ENCODE data around the gene TIRAP.
"Not testable (repeated sequence)": the region's sequence is repeated elsewhere in the genome, so short reads cannot be mapped to it uniquely, and the experiment has no call there.

The TIRAP gene

GRCh38 chr11:126304457-126305075 lies 21.7 kb downstream of the TIRAP start:
- H3K27me3 Mint-ChIP-seq (ENCODE audit: low read depth), result peaks cover 3% of the 10 kb centered on the region
- peak overlapping the region; percentile 83 to 91 (median 91) for H3K4me3 Mint-ChIP-seq
- H3K4me1 Mint-ChIP-seq, result peaks cover 32% of the 10 kb centered on the region
- H3K27ac Mint-ChIP-seq, result peak overlapping the region; percentile 86 to 88 (median 87)
- H3K36me3 Mint-ChIP-seq (ENCODE audit: low read depth), result peaks cover 24% of the 10 kb centered on the region
- H3K9me3 Mint-ChIP-seq, result no peaks in the 10 kb centered on the region
- TF ChIP-seq, protein P1, sequence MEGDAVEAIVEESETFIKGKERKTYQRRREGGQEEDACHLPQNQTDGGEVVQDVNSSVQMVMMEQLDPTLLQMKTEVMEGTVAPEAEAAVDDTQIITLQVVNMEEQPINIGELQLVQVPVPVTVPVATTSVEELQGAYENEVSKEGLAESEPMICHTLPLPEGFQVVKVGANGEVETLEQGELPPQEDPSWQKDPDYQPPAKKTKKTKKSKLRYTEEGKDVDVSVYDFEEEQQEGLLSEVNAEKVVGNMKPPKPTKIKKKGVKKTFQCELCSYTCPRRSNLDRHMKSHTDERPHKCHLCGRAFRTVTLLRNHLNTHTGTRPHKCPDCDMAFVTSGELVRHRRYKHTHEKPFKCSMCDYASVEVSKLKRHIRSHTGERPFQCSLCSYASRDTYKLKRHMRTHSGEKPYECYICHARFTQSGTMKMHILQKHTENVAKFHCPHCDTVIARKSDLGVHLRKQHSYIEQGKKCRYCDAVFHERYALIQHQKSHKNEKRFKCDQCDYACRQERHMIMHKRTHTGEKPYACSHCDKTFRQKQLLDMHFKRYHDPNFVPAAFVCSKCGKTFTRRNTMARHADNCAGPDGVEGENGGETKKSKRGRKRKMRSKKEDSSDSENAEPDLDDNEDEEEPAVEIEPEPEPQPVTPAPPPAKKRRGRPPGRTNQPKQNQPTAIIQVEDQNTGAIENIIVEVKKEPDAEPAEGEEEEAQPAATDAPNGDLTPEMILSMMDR (IDR thresholded peaks at IDR 0.05; ENCODE audit: unreplicated experiment in 3 of 3), result no peak

DNA sequence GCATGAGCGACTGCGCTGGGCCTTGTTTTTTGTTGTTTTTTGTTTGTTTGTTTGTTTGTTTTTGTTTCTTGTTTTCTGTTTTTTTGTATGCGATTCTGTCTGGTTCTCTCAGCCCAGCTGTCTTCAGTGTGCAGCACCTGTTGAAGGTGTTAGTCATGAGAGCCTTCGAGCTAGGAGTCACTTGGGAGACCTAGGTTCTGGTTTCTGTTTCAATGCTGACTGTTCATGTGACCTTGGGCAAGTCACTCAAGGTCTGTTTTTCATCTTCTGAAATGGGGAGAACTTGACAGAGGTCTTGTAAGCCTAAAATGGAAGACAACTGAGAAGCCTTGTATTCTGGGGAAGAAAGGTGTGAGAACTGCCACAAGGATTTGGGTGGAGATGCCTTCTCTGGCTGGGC lies 22.8 kb downstream of the TIRAP start:
- Mint-ChIP-seq H3K4me1 (peaks cover 44% of the 10 kb centered on the region), H3K9me3 (no peaks in the 10 kb centered on the region), H3K36me3 (ENCODE audit: low read depth) (peaks cover 21% of the 10 kb centered on the region), H3K27me3 (ENCODE audit: low read depth) (peaks cover 3% of the 10 kb centered on the region), H3K4me3 (peak overlapping the region; percentile 48 to 74 (median 74)), H3K27ac (peak overlapping the region in 1 of 3 experiments; percentile 38)
- TF ChIP-seq, protein P1 (IDR thresholded peaks at IDR 0.05; ENCODE audit: unreplicated experiment in 3 of 3), result no peak

DNA sequence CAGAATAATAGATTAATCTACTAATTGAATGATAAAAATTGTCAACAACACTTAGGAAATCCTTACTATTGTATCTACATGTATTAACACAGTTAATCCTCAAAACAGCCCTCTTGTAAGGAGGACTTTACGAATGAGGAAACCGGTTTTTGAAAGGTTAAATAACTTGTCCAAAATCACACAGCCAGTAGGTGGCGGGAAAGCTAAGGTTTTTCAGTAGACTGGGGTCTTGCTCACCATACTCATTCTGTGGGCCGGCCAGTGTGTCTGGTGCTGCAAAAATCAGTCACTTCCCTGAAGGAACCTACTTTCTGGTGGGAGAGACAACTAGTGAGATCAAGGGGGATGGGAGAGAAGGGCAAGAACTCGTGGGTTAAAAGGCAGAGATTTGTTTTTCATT lies 24.8 kb downstream of the TIRAP start:
- H3K27me3 Mint-ChIP-seq (ENCODE audit: low read depth), result peaks cover 3% of the 10 kb centered on the region
- H3K36me3 Mint-ChIP-seq (ENCODE audit: low read depth), result peaks cover 22% of the 10 kb centered on the region
- TF ChIP-seq, protein P1 (IDR thresholded peaks at IDR 0.05; ENCODE audit: unreplicated experiment in 3 of 3), result peak; percentile 44 to 49 (median 49)
- peak overlapping the region in 1 of 3 experiments; percentile 8 for H3K4me3 Mint-ChIP-seq
- peak overlapping the region; percentile 17 to 49 (median 42) for H3K27ac Mint-ChIP-seq
- peaks cover 53% of the 10 kb centered on the region for H3K4me1 Mint-ChIP-seq
- H3K9me3 Mint-ChIP-seq, result no peaks in the 10 kb centered on the region

DNA sequence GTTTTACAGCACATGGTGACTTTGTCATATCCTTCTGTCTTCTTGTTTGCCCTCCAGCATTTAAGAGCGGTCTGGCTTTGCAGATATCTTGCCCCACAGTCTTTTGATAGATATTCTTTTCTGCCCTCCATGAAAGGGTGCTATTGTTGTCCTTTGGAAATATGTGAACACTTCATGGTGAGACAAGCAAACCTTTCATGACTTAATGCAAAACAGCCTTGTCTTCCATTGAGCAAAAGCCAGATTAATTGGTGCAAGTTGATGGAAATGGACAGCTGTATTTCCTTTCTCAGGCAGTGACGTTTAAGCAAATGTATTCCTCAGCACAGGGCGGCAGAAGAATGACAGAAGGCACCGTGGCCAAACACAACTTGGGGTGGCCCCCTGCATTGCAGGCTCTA lies 25.4 kb downstream of the TIRAP start:
- peaks cover 17% of the 10 kb centered on the region for H3K36me3 Mint-ChIP-seq (ENCODE audit: low read depth)
- peaks cover 3% of the 10 kb centered on the region for H3K27me3 Mint-ChIP-seq (ENCODE audit: low read depth)
- H3K4me1 Mint-ChIP-seq, result peaks cover 54% of the 10 kb centered on the region
- TF ChIP-seq, protein P1 (IDR thresholded peaks at IDR 0.05; ENCODE audit: unreplicated experiment in 3 of 3), result no peak
- H3K9me3 Mint-ChIP-seq, result no peaks in the 10 kb centered on the region
- H3K27ac Mint-ChIP-seq, result peak overlapping the region; percentile 17 to 85 (median 49)
- peak overlapping the region in 1 of 3 experiments; percentile 64 for H3K4me3 Mint-ChIP-seq

- Mint-ChIP-seq H3K36me3 (ENCODE audit: low read depth) (peaks cover 17% of the 10 kb centered on the region), H3K4me1 (peaks cover 53% of the 10 kb centered on the region), H3K27ac (peak overlapping the region in 1 of 3 experiments; percentile 49)
- not testable (repeated sequence) for H3K27me3 Mint-ChIP-seq (ENCODE audit: low read depth); H3K9me3 Mint-ChIP-seq; H3K4me3 Mint-ChIP-seq
These were observed 25.9 kb downstream of the TIRAP start for GRCh38 chr11:126308771-126309170.

DNA sequence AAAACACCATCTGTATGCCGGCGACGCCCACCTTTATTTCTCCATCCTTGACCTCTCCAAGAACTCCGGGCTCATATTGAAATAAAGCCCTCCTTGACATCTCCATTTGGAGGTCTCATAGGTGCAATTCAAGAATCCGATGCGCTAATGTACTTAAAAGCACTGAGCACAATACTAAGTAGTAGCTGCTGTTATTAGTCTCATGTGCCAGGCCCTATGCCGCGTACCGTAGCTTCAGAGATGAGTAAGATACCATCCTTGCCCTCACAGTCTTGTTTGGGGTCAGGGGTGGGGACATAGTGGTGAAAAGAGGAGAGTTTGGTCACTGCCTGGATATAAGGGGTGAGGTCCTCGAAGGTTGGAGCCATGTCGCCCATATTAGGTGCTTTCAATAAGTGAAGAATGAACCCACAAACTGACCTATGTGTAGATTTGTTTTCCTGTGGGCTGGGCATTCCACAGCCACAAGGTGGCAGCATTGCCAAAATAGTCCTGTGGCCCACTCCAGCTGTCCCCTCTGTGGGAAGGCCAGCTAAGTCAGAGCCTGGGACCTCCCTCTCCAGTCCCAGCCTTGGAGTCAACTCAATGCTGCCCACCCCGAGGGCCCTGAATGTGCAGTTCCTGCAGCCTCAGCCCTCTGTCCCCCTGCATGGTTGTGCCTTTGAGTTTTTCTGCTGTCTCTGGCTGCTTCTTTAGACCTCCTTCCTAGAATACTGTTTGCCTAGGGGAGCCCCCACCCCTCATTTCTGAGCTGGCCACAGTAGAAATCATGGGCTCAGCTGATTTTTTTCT lies 27.5 kb downstream of the TIRAP start:
- H3K36me3 Mint-ChIP-seq (ENCODE audit: low read depth), result peaks cover 24% of the 10 kb centered on the region
- no peaks in the 10 kb centered on the region for H3K9me3 Mint-ChIP-seq

More for the DNA sequence above, 27.5 kb downstream of the TIRAP start:
- Mint-ChIP-seq H3K4me1 (peaks cover 43% of the 10 kb centered on the region), H3K27ac (peak overlapping the region in 2 of 3 experiments; percentile 19 to 32), H3K27me3 (ENCODE audit: low read depth) (peaks cover 3% of the 10 kb centered on the region), H3K4me3 (no peak overlapping the region)
- TF ChIP-seq, protein P1 (IDR thresholded peaks at IDR 0.05; ENCODE audit: unreplicated experiment in 3 of 3), result peak; percentile 82 to 93 (median 91)

Data from nephron (organoid).